Heart left ventricle (tissue), 13 donors: ENCODE results near the gene C4BPB.

ENCODE experiments used
- CTCF ChIP-seq, 12 donors: fragments of 200-600 bp; sonication (generic) in 4 of 12; IDR thresholded peaks; one replicate each; pipeline versions ENCODE4 v1.5.0 to v1.8.0; 2018 to 2022; ENCODE audit warnings: antibody characterized with exemption in 12 of 12, mild to moderate bottlenecking in 5 of 12
- POLR2A ChIP-seq, 2 donors: fragments of 450-650 bp; IDR thresholded peaks; one replicate each; pipeline ENCODE4 v1.6.1; 2017; ENCODE audit warnings: antibody characterized with exemption in 2 of 2, mild to moderate bottlenecking in 2 of 2, moderate library complexity in 2 of 2
- donor health status: ischemic (EF 13 %, LVEDD 7.1; RV severe dilation, severe dysfunction).
- donor health status: DM: no; HTN: yes; CAD: no.
- donor health status: DM: no; HTN: no; CAD: no.
- donor health status: ischemic (EF 25% LVEDD 6.9; RV normal size, moderate dysfunction).
- donor health status: ischemic (EF 25% LVEDD 5.7; RV mildly dilated, moderate dysfunction).
- donor health status: ischemic (EF 35%, LVEDD 5.7; RV mildly dilated, moderate dysfunction).
- donor health status: nonischemic (EF 11% LVEDD 7.7; RV severe dilation, severe dysfunction).
- donor health status: DM: yes; HTN: yes; CAD: no.
- donor health status: PGD.
- donor health status: ischemic (EF 29% LVEDD 5.4; RV normal size, mild dysfunction).
- donor health status: nonischemic (EF 23%, LVEDD 6.1; RV moderate dilation, normal function).

- TF ChIP-seq CTCF (IDR thresholded peaks at IDR 0.05) (no peak), POLR2A (IDR thresholded peaks at IDR 0.05) (no peak)
Measured at GRCh38 chr1:207069061-207069460, 19.6 kb upstream of the C4BPB start.
